ENCODE measurements around the gene SEMG2.

DNA sequence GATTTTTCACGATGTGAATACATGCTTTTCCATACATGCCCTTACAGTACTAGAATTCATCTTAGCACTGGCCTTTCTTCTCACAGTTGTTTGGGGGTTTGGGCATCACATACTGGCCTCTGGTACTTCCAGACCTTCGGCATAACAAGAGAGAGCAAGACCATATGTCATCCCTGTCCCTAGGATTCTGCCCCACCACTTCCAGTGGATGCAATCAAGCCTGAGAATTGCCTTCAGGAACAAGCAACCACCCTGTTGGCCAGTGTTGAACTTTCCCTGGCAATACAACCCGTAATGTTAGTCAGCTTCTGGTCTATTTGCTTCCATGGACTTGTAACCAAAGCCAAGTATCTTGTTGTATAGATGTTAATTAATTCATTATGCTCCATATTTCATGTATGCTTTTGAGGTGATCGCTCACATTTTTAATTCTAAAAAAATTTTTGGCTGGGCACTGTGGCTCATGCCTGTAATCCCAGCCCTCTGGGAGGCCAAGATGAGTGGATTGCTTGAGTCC lies 48.6 kb downstream of the SEMG2 start:
- TF ChIP-seq, protein P1, sequence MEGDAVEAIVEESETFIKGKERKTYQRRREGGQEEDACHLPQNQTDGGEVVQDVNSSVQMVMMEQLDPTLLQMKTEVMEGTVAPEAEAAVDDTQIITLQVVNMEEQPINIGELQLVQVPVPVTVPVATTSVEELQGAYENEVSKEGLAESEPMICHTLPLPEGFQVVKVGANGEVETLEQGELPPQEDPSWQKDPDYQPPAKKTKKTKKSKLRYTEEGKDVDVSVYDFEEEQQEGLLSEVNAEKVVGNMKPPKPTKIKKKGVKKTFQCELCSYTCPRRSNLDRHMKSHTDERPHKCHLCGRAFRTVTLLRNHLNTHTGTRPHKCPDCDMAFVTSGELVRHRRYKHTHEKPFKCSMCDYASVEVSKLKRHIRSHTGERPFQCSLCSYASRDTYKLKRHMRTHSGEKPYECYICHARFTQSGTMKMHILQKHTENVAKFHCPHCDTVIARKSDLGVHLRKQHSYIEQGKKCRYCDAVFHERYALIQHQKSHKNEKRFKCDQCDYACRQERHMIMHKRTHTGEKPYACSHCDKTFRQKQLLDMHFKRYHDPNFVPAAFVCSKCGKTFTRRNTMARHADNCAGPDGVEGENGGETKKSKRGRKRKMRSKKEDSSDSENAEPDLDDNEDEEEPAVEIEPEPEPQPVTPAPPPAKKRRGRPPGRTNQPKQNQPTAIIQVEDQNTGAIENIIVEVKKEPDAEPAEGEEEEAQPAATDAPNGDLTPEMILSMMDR (IDR thresholded peaks at IDR 0.05; ENCODE audit: low read depth, low read length) = no peak
- TF ChIP-seq POLR2A (IDR thresholded peaks at IDR 0.05; ENCODE audit: extremely low read depth, insufficient read length) (no peak), MYC (IDR thresholded peaks at IDR 0.05; ENCODE audit: low read depth, low read length) (no peak)
- TF ChIP-seq, protein P2, sequence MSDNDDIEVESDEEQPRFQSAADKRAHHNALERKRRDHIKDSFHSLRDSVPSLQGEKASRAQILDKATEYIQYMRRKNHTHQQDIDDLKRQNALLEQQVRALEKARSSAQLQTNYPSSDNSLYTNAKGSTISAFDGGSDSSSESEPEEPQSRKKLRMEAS (IDR thresholded peaks at IDR 0.05; ENCODE audit: low read depth, low read length) = no peak
